GM23248 (cell line): ENCODE measurements around the gene CNTN3. TPM values are rescaled to one million over a fixed set of nuclear protein-coding genes. Genes with fewer than 3 reads are reported as not detected.
A peak's percentile ranks its signal among the peaks of the same experiment; 100 is the strongest.

Source experiments
- DNase-seq: peaks from one replicate; pipeline ENCODE4 v3.0.0-alpha.2; 2015
- H2AFZ ChIP-seq: fragments of 200-600 bp; sonication (generic); 2 replicates; pipeline ENCODE4 v1.6.1; 2016; ENCODE audit warnings: antibody characterized with exemption
- H3F3A ChIP-seq: fragments of 200-600 bp; sonication (generic); 2 replicates; pipeline ENCODE4 v1.6.1; 2016; ENCODE audit warnings: mild to moderate bottlenecking, antibody characterized with exemption, mixed run types; ENCODE audit not compliant: insufficient read depth
- H3K27ac ChIP-seq: fragments of 200-600 bp; sonication (generic); 2 replicates; pipeline ENCODE4 v1.5.1; 2016; ENCODE audit warnings: mild to moderate bottlenecking
- H3K27me3 ChIP-seq: fragments of 200-600 bp; sonication (generic); replicated peaks from 2 replicates; pipeline ENCODE4 v1.6.1; 2016; ENCODE audit warnings: mild to moderate bottlenecking; ENCODE audit not compliant: insufficient read depth
- H3K36me3 ChIP-seq: fragments of 200-600 bp; sonication (generic); 2 replicates; pipeline ENCODE4 v1.6.1; 2016; ENCODE audit warnings: low read depth, mild to moderate bottlenecking
- H3K4me1 ChIP-seq: fragments of 200-600 bp; sonication (generic); 2 replicates; pipeline ENCODE4 v1.6.1; 2016; ENCODE audit warnings: mild to moderate bottlenecking; ENCODE audit not compliant: insufficient read depth
- H3K4me2 ChIP-seq: fragments of 200-600 bp; sonication (generic); one replicate; pipeline ENCODE4 v1.6.1; 2016; ENCODE audit warnings: mild to moderate bottlenecking; ENCODE audit not compliant: unreplicated experiment
- H3K4me3 ChIP-seq: fragments of 200-600 bp; sonication (generic); 2 replicates; pipeline ENCODE4 v1.5.1; 2016; ENCODE audit warnings: mild to moderate bottlenecking
- H3K79me2 ChIP-seq: fragments of 200-600 bp; sonication (generic); 2 replicates; pipeline ENCODE4 v1.6.1; 2016; ENCODE audit warnings: mild to moderate bottlenecking; ENCODE audit not compliant: insufficient read depth
- H3K9ac ChIP-seq: fragments of 200-600 bp; sonication (generic); 2 replicates; pipeline ENCODE4 v1.6.1; 2016; ENCODE audit warnings: mild to moderate bottlenecking
- H3K9me2 ChIP-seq: fragments of 200-600 bp; sonication (generic); 2 replicates; pipeline ENCODE4 v1.6.1; 2016; ENCODE audit warnings: mixed run types, mild to moderate bottlenecking, moderate library complexity; ENCODE audit not compliant: insufficient read depth
- H3K9me3 ChIP-seq: fragments of 200-600 bp; sonication (generic); one replicate; pipeline ENCODE4 v1.6.1; 2017; ENCODE audit warnings: low read depth
- H4K20me1 ChIP-seq: fragments of 200-600 bp; sonication (generic); 2 replicates; pipeline ENCODE4 v1.6.0; 2016; ENCODE audit not compliant: insufficient read depth
- EZH2 ChIP-seq: fragments of 200-600 bp; sonication (generic); IDR thresholded peaks from 2 replicates; pipeline ENCODE4 v1.6.1; 2018; ENCODE audit warnings: antibody characterized with exemption, mild to moderate bottlenecking; ENCODE audit not compliant: insufficient read depth, poor library complexity, severe bottlenecking
- EZH2phosphoT487 ChIP-seq: fragments of 200-600 bp; sonication (generic); IDR thresholded peaks from 2 replicates; pipeline ENCODE4 v1.6.1; 2018; ENCODE audit warnings: antibody characterized with exemption, moderate library complexity, mild to moderate bottlenecking, low read depth; ENCODE audit not compliant: insufficient read depth
- WGBS, 2 experiments: methylation state at CpG; one replicate each; pipeline ENCODE4 v1.1.6; 2015 to 2017; ENCODE audit warnings: low lambda C conversion rate in 2 of 2, low coverage in 1 of 2; ENCODE audit errors: missing lambda C conversion rate in 2 of 2; 5-methylcytosine and 5-hydroxymethylcytosine counted together
- in situ Hi-C: fragments of 300-500 bp; cut with MboI; formaldehyde crosslinking; loops from 2 replicates; pipeline ENCODE4 v1.15.0; 2020
- polyA plus RNA-seq: library from polyadenylated mRNA; unstranded; fragments of >200 nt; fragmentation: Nextera tagmentation; extraction: Ambion mirVana; gene quantifications from 2 replicates; pipeline ENCODE4 v1.2.1, GENCODE V29; 2016
- total RNA-seq: library from RNA; depleted of rRNA; stranded (reverse); fragments of >200 nt; shearing (Covaris generic); gene quantifications from 2 replicates; pipeline ENCODE4 v1.2.3, GENCODE V29; 2014

The CNTN3 gene
- total and polyA plus RNA-seq, 2 experiments from 2014 or later: 5.6 to 18.5 TPM

- peak overlapping the region; percentile 79 for H3K9ac ChIP-seq
- peak overlapping the region; percentile 57 for H3K27ac ChIP-seq
- H3K79me2 ChIP-seq: peaks cover 45% of the 10 kb centered on the region
- H4K20me1 ChIP-seq: no peaks in the 10 kb centered on the region
- DNase-seq: peak; percentile 56
- no peaks in the 10 kb centered on the region for H3K36me3 ChIP-seq
- H3F3A ChIP-seq: peaks cover 23% of the 10 kb centered on the region; the same call in 1 of the 2 replicates
- no peaks in the 10 kb centered on the region for H3K9me3 ChIP-seq
- H3K27me3 ChIP-seq: no peaks in the 10 kb centered on the region
- no peaks in the 10 kb centered on the region for H3K9me2 ChIP-seq
- H3K4me3 ChIP-seq: peak overlapping the region; percentile 88
- H3K4me2 ChIP-seq: peak overlapping the region; percentile 97
- in situ Hi-C loops: no loop called here
- WGBS, 2 experiments: 1 to 2% methylated on average over 16 of the region's 16 CpGs
- peak overlapping the region; percentile 82 for H2AFZ ChIP-seq
- H3K4me1 ChIP-seq: peaks cover 19% of the 10 kb centered on the region
- TF ChIP-seq EZH2phosphoT487 (no peak), EZH2 (no peak)
Observed at GRCh38 chr3:74613521-74614106, 845 bp downstream of the CNTN3 start.

GRCh38 chr3:74613060-74613459, 1.4 kb downstream of the CNTN3 start:
- in situ Hi-C loops: no loop called here
- Histone ChIP-seq H3F3A (peaks cover 23% of the 10 kb centered on the region; the same call in 1 of the 2 replicates), H4K20me1 (no peaks in the 10 kb centered on the region), H3K36me3 (no peaks in the 10 kb centered on the region), H2AFZ (peak overlapping the region; percentile 82), H3K9ac (peak overlapping the region; percentile 79), H3K4me3 (peak overlapping the region; percentile 88), H3K27ac (peak overlapping the region; percentile 57), H3K4me2 (peak overlapping the region; percentile 97), H3K79me2 (peaks cover 51% of the 10 kb centered on the region), H3K9me3 (no peaks in the 10 kb centered on the region), H3K9me2 (no peaks in the 10 kb centered on the region), H3K4me1 (peaks cover 21% of the 10 kb centered on the region), H3K27me3 (no peaks in the 10 kb centered on the region)
- TF ChIP-seq EZH2phosphoT487 (no peak), EZH2 (no peak)
- DNase-seq: peak; percentile 67
- WGBS, 2 experiments: 0 to 2% methylated on average over 2 of the region's 2 CpGs

GRCh38 chr3:74611206-74611605, 3.3 kb downstream of the CNTN3 start:
- Histone ChIP-seq H3K36me3 (no peaks in the 10 kb centered on the region), H2AFZ (no peak overlapping the region), H3K27ac (no peak overlapping the region), H3K79me2 (peaks cover 69% of the 10 kb centered on the region), H3K4me1 (peaks cover 23% of the 10 kb centered on the region), H3K9me2 (no peaks in the 10 kb centered on the region), H3K4me3 (peak overlapping the region; percentile 23; the same call in 1 of the 2 replicates), H3F3A (peaks cover 23% of the 10 kb centered on the region; the same call in 1 of the 2 replicates), H3K9me3 (no peaks in the 10 kb centered on the region), H4K20me1 (no peaks in the 10 kb centered on the region), H3K27me3 (no peaks in the 10 kb centered on the region), H3K9ac (no peak overlapping the region), H3K4me2 (peak overlapping the region; percentile 27)
- in situ Hi-C loops: no loop called here
- WGBS, 2 experiments: 55 to 63% methylated on average over 1 of the region's 1 CpG
- DNase-seq: no peak
- no peak for TF ChIP-seq EZH2
- TF ChIP-seq EZH2phosphoT487: no peak

GRCh38 chr3:74607803-74608202, 6.7 kb downstream of the CNTN3 start:
- H3F3A ChIP-seq: peaks cover 13% of the 10 kb centered on the region; the same call in 1 of the 2 replicates
- H3K27ac ChIP-seq: no peak overlapping the region
- no peak overlapping the region for H3K4me2 ChIP-seq
- no peak overlapping the region for H2AFZ ChIP-seq
- no peak overlapping the region for H3K9ac ChIP-seq
- no peaks in the 10 kb centered on the region for H3K9me3 ChIP-seq
- no peaks in the 10 kb centered on the region for H3K9me2 ChIP-seq
- no peak for TF ChIP-seq EZH2
- TF ChIP-seq EZH2phosphoT487: no peak
- H4K20me1 ChIP-seq: no peaks in the 10 kb centered on the region
- no peaks in the 10 kb centered on the region for H3K36me3 ChIP-seq
- DNase-seq: no peak
- no peak overlapping the region for H3K4me3 ChIP-seq
- H3K79me2 ChIP-seq: peaks cover 96% of the 10 kb centered on the region
- H3K27me3 ChIP-seq: no peaks in the 10 kb centered on the region
- 85 to 86% methylated on average over 2 of the region's 2 CpGs for WGBS, 2 experiments
- H3K4me1 ChIP-seq: peaks cover 34% of the 10 kb centered on the region
- in situ Hi-C loops: no loop called here
